Nephron progenitor cell (in vitro differentiated cells): Measurements from ENCODE around the gene DYNC1I1.

Experiments
- DNase-seq: peaks from one replicate; pipeline ENCODE4 v3.0.0; 2021
- H3K27ac Mint-ChIP-seq: 2 replicates; pipeline ENCODE4 v1.8.0; 2021; ENCODE audit warnings: mild to moderate bottlenecking, moderate library complexity, mixed read lengths
- H3K27me3 Mint-ChIP-seq: 2 replicates; pipeline ENCODE4 v1.8.0; 2021; ENCODE audit warnings: mild to moderate bottlenecking, low read depth, mixed read lengths; ENCODE audit not compliant: poor library complexity
- H3K36me3 Mint-ChIP-seq: 2 replicates; pipeline ENCODE4 v1.8.0; 2021; ENCODE audit warnings: low read depth, mixed read lengths
- H3K4me1 Mint-ChIP-seq: 2 replicates; pipeline ENCODE4 v1.8.0; 2021; ENCODE audit warnings: mixed read lengths
- H3K4me3 Mint-ChIP-seq: 2 replicates; pipeline ENCODE4 v1.8.0; 2021; ENCODE audit warnings: mild to moderate bottlenecking, moderate library complexity, mixed read lengths
- H3K9me3 Mint-ChIP-seq: 2 replicates; pipeline ENCODE4 v1.8.0; 2021; ENCODE audit warnings: mild to moderate bottlenecking, moderate library complexity, mixed read lengths
- TF ChIP-seq, protein P1 (sequence below): fragments of 200-600 bp; sonication (generic); IDR thresholded peaks from 2 replicates; pipeline ENCODE4 v1.5.0; 2021; ENCODE audit warnings: antibody characterized with exemption

DYNC1I1 gene

DNA sequence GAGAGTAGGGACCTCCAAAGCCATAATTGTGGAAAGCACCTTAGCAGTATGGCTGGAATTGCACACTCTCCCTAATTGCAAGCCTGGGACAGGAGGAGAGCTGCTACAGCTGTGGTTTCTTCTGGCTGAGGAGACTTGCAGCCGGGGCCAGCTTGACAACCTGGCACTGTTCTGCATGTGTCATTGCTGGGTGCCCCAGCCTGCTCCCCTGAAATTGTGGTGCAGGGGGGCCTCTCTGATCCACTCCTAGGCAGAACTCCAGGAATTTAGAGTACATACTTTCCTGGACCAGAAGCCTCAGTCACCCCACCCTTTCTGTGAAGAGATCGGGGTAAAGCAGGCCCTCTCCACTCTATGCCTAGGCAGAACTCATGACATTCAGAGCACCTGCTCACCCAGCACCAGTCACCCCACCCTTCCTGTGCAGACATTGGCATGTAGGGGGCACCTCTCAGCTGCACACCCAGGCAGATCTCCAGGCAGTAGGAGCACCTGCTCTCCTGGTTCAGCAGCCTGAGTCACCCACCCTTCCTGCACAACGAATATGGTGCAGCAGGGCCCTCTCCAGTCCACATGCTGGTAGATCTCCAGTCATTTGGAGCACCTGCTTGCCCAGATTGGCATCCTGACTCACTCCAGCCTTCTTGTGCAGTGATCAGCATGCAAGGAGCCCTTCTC is 34.4 kb upstream of the DYNC1I1 start:
- TF ChIP-seq, protein P1, sequence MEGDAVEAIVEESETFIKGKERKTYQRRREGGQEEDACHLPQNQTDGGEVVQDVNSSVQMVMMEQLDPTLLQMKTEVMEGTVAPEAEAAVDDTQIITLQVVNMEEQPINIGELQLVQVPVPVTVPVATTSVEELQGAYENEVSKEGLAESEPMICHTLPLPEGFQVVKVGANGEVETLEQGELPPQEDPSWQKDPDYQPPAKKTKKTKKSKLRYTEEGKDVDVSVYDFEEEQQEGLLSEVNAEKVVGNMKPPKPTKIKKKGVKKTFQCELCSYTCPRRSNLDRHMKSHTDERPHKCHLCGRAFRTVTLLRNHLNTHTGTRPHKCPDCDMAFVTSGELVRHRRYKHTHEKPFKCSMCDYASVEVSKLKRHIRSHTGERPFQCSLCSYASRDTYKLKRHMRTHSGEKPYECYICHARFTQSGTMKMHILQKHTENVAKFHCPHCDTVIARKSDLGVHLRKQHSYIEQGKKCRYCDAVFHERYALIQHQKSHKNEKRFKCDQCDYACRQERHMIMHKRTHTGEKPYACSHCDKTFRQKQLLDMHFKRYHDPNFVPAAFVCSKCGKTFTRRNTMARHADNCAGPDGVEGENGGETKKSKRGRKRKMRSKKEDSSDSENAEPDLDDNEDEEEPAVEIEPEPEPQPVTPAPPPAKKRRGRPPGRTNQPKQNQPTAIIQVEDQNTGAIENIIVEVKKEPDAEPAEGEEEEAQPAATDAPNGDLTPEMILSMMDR = no peak
- H3K9me3 Mint-ChIP-seq = no peaks in the 10 kb centered on the region
- DNase-seq = no peak
- H3K36me3 Mint-ChIP-seq = no peaks in the 10 kb centered on the region
- no peak overlapping the region for H3K4me3 Mint-ChIP-seq
- H3K27me3 Mint-ChIP-seq = peaks cover 12% of the 10 kb centered on the region
- no peaks in the 10 kb centered on the region for H3K4me1 Mint-ChIP-seq
- H3K27ac Mint-ChIP-seq = no peak overlapping the region

DNA sequence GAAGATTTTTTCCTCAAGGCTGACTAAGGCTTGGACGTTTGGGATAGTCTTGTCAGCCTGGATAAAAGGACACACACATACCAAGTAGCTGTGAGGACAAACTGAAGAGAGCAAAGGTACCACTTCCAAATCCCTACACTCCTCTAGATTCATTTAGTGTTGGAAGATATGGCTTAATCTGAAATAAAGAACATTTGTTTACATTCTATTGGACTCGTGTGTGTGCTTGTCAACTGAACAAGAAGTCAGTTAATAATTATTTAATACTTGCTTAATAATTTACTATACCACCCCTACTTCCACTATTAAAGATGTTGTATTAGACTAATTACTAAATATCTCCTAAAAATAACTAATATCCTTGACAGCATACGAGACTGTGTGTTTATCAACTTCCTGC is 23.3 kb upstream of the DYNC1I1 start:
- TF ChIP-seq, protein P1 = no peak
- Mint-ChIP-seq H3K27me3 (peaks cover 10% of the 10 kb centered on the region), H3K36me3 (no peaks in the 10 kb centered on the region), H3K4me3 (no peak overlapping the region), H3K27ac (no peak overlapping the region), H3K4me1 (no peaks in the 10 kb centered on the region), H3K9me3 (peaks cover 9% of the 10 kb centered on the region)
- DNase-seq = no peak

DNA sequence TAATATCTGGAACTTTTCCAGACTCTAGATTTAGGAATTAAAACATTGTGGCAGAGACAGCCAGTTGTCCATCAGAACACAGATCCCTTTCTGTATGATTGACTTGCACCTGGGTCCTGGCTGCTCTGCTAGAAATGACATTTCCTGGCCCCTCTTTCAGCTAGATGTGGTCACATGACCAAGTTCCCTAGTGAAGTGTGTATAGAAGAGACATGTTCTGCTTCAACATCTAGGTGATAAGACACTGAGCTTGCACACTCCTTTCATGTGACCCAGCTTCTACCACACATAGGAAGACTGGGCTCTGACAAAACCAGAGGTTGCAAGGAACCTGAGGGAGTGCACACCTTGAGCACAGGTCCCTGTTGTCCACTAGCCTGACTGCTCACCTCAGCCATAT is 22.8 kb upstream of the DYNC1I1 start:
- H3K36me3 Mint-ChIP-seq = no peaks in the 10 kb centered on the region
- no peaks in the 10 kb centered on the region for H3K4me1 Mint-ChIP-seq
- peaks cover 10% of the 10 kb centered on the region for H3K9me3 Mint-ChIP-seq
- peaks cover 10% of the 10 kb centered on the region for H3K27me3 Mint-ChIP-seq
- TF ChIP-seq, protein P1 = no peak
- H3K4me3 Mint-ChIP-seq = no peak overlapping the region
- no peak for DNase-seq
- H3K27ac Mint-ChIP-seq = no peak overlapping the region

DNA sequence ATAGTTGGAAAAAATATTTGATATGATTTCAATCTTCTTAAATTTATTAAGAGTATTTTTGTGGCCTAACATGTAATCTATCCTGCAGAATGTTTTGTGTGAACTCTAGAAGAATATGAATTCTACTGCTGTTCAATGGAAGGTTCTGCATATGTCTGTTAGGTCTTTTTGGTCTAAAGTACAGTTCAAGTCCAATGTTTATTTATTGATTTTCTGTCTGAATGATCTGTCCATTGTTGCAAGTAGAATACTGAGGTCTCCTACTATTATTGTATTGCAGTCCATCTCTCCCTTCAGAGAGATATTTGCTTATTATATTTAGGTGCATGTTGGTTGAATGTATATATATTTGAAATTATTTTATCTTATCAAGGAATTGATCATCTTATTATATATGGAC is 18.9 kb upstream of the DYNC1I1 start:
- peaks cover 25% of the 10 kb centered on the region for H3K9me3 Mint-ChIP-seq
- H3K4me1 Mint-ChIP-seq = peaks cover 13% of the 10 kb centered on the region
- no peaks in the 10 kb centered on the region for H3K36me3 Mint-ChIP-seq
- H3K4me3 Mint-ChIP-seq = no peak overlapping the region
- TF ChIP-seq, protein P1 = no peak
- peaks cover 11% of the 10 kb centered on the region for H3K27me3 Mint-ChIP-seq
- no peak overlapping the region for H3K27ac Mint-ChIP-seq
- no peak for DNase-seq

DNA sequence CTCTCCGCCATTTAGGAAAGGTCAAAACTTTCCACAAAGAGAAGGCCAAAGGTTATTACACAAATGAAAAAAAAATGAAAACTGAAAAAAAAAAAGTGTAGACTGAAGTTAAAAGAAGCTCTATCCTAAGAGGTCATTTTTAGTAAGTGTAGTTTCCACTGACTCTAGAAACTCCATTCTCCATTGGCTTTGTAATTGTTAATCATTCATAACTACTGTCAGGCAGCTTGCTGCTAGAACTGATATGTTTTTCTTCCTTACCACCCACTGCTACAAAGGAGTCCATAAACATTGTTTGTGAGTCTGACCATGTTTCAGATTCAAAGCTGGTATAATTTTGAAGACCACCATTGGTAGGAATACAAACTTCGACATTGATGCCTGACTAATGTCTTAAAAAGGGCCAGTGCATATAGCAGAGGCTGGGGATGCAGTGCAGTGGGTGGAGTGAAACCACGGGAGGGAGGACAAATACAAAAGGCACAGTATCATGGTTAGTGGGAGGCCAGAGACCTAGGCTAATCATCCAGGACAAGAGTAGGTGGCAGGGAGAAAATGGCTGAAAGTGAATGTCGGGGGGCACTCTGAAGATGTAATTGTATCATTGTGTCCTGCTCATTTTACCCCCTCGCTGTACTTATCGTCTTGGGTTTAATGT is 16.9 kb upstream of the DYNC1I1 start:
- no peak overlapping the region for H3K4me3 Mint-ChIP-seq
- no peaks in the 10 kb centered on the region for H3K36me3 Mint-ChIP-seq
- peaks cover 25% of the 10 kb centered on the region for H3K9me3 Mint-ChIP-seq
- peaks cover 7% of the 10 kb centered on the region for H3K27me3 Mint-ChIP-seq
- TF ChIP-seq, protein P1 = no peak
- no peak overlapping the region for H3K27ac Mint-ChIP-seq
- peaks cover 26% of the 10 kb centered on the region for H3K4me1 Mint-ChIP-seq
- DNase-seq = no peak

DNA sequence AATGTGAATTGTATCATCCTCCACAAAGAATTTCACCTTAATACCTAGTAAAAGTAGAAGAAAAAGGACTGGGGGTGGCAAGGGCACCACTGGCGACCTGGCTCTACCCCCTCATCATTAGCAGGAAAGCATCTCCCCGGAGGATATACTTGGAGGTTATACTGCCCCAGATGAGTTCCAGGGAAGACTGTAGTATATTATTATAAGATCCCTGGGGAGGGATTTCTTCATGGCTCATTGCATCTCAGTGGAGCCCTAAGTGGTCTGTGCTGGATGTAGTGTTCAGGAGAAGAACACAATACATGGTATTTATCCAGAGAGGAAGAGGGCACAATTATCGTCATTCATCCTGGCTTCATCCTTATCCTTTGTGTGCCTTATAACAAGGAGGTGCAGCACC is 14.2 kb upstream of the DYNC1I1 start:
- Mint-ChIP-seq H3K36me3 (no peaks in the 10 kb centered on the region), H3K27ac (no peak overlapping the region), H3K4me3 (no peak overlapping the region), H3K27me3 (peaks cover 13% of the 10 kb centered on the region), H3K9me3 (peaks cover 38% of the 10 kb centered on the region), H3K4me1 (peaks cover 26% of the 10 kb centered on the region)
- TF ChIP-seq, protein P1 = no peak
- peak; percentile 20 for DNase-seq
